Glutamatergic neuron (in vitro differentiated cells): Measurements from ENCODE around the gene SMCO1. TPM values are rescaled to one million over a fixed set of nuclear protein-coding genes. Genes with fewer than 3 reads are reported as not detected.
A peak's percentile ranks its signal among the peaks of the same experiment; 100 is the strongest.
"Not testable (repeated sequence)": the region's sequence is repeated elsewhere in the genome, so short reads cannot be mapped to it uniquely, and the experiment has no call there.

Source experiments
- DNase-seq: peaks from one replicate; pipeline ENCODE4 v3.0.0; 2022
- H3K27ac Mint-ChIP-seq: one replicate; pipeline ENCODE4 v1.8.0; 2020; ENCODE audit warnings: mild to moderate bottlenecking, mixed read lengths, inconsistent platforms; ENCODE audit not compliant: unreplicated experiment
- H3K27me3 Mint-ChIP-seq: one replicate; pipeline ENCODE4 v1.8.0; 2020; ENCODE audit warnings: mild to moderate bottlenecking, moderate library complexity, mixed read lengths, inconsistent platforms; ENCODE audit not compliant: unreplicated experiment
- H3K36me3 Mint-ChIP-seq: one replicate; pipeline ENCODE4 v1.8.0; 2020; ENCODE audit warnings: mild to moderate bottlenecking, mixed read lengths, inconsistent platforms; ENCODE audit not compliant: unreplicated experiment
- H3K4me1 Mint-ChIP-seq: one replicate; pipeline ENCODE4 v1.8.0; 2020; ENCODE audit warnings: mild to moderate bottlenecking, low read depth, mixed read lengths, inconsistent platforms; ENCODE audit not compliant: unreplicated experiment
- H3K4me3 Mint-ChIP-seq: one replicate; pipeline ENCODE4 v1.8.0; 2020; ENCODE audit warnings: mild to moderate bottlenecking, mixed read lengths, inconsistent platforms; ENCODE audit not compliant: unreplicated experiment
- H3K9me3 Mint-ChIP-seq: one replicate; pipeline ENCODE4 v1.8.0; 2020; ENCODE audit warnings: mild to moderate bottlenecking, moderate library complexity, mixed read lengths, inconsistent platforms; ENCODE audit not compliant: unreplicated experiment
- CTCF ChIP-seq: fragments of 200-600 bp; sonication (generic); IDR thresholded peaks from one replicate; pipeline ENCODE4 v1.5.0; 2021; ENCODE audit not compliant: partially characterized antibody, unreplicated experiment
- total RNA-seq: library from RNA; stranded (reverse); fragmentation: NEBNext Ultra II Directional; extraction: Animal tissue kit (Norgen Biotek cat#: 25700); gene quantifications from one replicate; pipeline ENCODE4 v1.2.1, GENCODE V29; 2021; ENCODE audit not compliant: unreplicated experiment

The SMCO1 gene
- total RNA-seq, 1 donor from 2014 or later, result not detected

GRCh38 chr3:196523841-196524240, 8.7 kb upstream of the SMCO1 start:
- Mint-ChIP-seq H3K4me1 (no peaks in the 10 kb centered on the region), H3K9me3 (peaks cover 18% of the 10 kb centered on the region), H3K4me3 (no peak overlapping the region), H3K36me3 (peaks cover 31% of the 10 kb centered on the region), H3K27ac (no peak overlapping the region), H3K27me3 (peaks cover 2% of the 10 kb centered on the region)
- TF ChIP-seq CTCF, result no peak
- DNase-seq, result no peak

- not testable (repeated sequence) for H3K4me3 Mint-ChIP-seq, DNase-seq, H3K27ac Mint-ChIP-seq, H3K27me3 Mint-ChIP-seq, H3K4me1 Mint-ChIP-seq
- peaks cover 36% of the 10 kb centered on the region for H3K36me3 Mint-ChIP-seq
- H3K9me3 Mint-ChIP-seq, result peaks cover 19% of the 10 kb centered on the region
Observed at GRCh38 chr3:196521291-196521690, 6.1 kb upstream of the SMCO1 start.

- Mint-ChIP-seq H3K4me1 (no peaks in the 10 kb centered on the region), H3K9me3 (peaks cover 19% of the 10 kb centered on the region), H3K27me3 (no peaks in the 10 kb centered on the region), H3K27ac (no peak overlapping the region), H3K36me3 (peaks cover 33% of the 10 kb centered on the region), H3K4me3 (no peak overlapping the region)
- DNase-seq, result peak; percentile 55
- no peak for TF ChIP-seq CTCF
Observed at GRCh38 chr3:196519718-196520082, 4.6 kb upstream of the SMCO1 start.

- no peaks in the 10 kb centered on the region for H3K4me1 Mint-ChIP-seq
- peaks cover 33% of the 10 kb centered on the region for H3K36me3 Mint-ChIP-seq
- peak; percentile 23 for TF ChIP-seq CTCF
- no peak overlapping the region for H3K4me3 Mint-ChIP-seq
- peak; percentile 30 for DNase-seq
- peaks cover 19% of the 10 kb centered on the region for H3K9me3 Mint-ChIP-seq
- peak overlapping the region; percentile 18 for H3K27ac Mint-ChIP-seq
- H3K27me3 Mint-ChIP-seq, result no peaks in the 10 kb centered on the region
Observed at GRCh38 chr3:196518966-196519717, 4.0 kb upstream of the SMCO1 start.

GRCh38 chr3:196517919-196518318, 2.8 kb upstream of the SMCO1 start:
- Mint-ChIP-seq H3K27ac (no peak overlapping the region), H3K9me3 (peaks cover 19% of the 10 kb centered on the region), H3K36me3 (peaks cover 33% of the 10 kb centered on the region), H3K27me3 (no peaks in the 10 kb centered on the region), H3K4me1 (no peaks in the 10 kb centered on the region), H3K4me3 (no peak overlapping the region)
- no peak for DNase-seq
- TF ChIP-seq CTCF, result no peak
